Memory B cell (primary cell): ENCODE data around the gene GPHN.
A peak's percentile ranks its signal among the peaks of the same experiment; 100 is the strongest.
"Not testable (repeated sequence)": the region's sequence is repeated elsewhere in the genome, so short reads cannot be mapped to it uniquely, and the experiment has no call there.

Experiments used
- ATAC-seq: fragments of 150-1000 bp; cut with Tn5 transposase; 2 replicates; pipeline ENCODE4 v1.10.0; 2021; ENCODE audit warnings: low read depth, mild to moderate bottlenecking, moderate library complexity
- DNase-seq, 2 donors: peaks; one replicate each; pipeline ENCODE4 v3.0.0; 2022; ENCODE audit warnings: low spot score in 2 of 2
- H3K27ac Mint-ChIP-seq: one replicate; pipeline ENCODE4 v1.8.0; 2022; ENCODE audit warnings: mild to moderate bottlenecking, moderate library complexity, mixed read lengths
- H3K27me3 Mint-ChIP-seq: one replicate; pipeline ENCODE4 v1.8.0; 2022; ENCODE audit warnings: mixed read lengths
- H3K36me3 Mint-ChIP-seq: one replicate; pipeline ENCODE4 v1.8.0; 2022; ENCODE audit warnings: mild to moderate bottlenecking, mixed read lengths
- H3K4me1 Mint-ChIP-seq: one replicate; pipeline ENCODE4 v1.8.0; 2022; ENCODE audit warnings: mixed read lengths
- H3K4me3 Mint-ChIP-seq: one replicate; pipeline ENCODE4 v1.8.0; 2022; ENCODE audit warnings: mild to moderate bottlenecking, moderate library complexity, mixed read lengths
- H3K9me3 Mint-ChIP-seq: one replicate; pipeline ENCODE4 v1.8.0; 2022; ENCODE audit warnings: mixed read lengths

GPHN gene

DNA sequence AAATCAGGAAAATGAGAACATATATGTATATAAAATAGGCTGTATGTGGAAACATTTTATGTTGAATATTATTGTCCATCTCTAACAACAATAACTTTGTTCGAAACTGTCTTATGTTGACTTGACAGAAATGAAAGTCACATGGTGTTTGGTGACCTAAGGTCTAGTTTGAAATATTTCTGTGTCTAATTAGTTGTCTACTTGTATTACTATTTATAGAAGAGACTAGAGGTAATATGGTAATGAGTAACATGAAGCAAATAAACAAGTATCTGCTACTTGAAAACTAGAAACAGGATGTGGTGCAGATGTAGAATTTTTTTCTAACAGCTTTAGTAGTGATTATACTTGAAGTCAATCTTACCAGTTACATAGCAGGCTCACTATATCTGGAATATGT lies 3.9 kb downstream of the GPHN start:
- no peak for ATAC-seq
- Mint-ChIP-seq H3K27me3 (no peaks in the 10 kb centered on the region), H3K36me3 (no peaks in the 10 kb centered on the region), H3K4me1 (peaks cover 15% of the 10 kb centered on the region), H3K9me3 (no peaks in the 10 kb centered on the region), H3K27ac (no peak overlapping the region), H3K4me3 (no peak overlapping the region)
- no peak for DNase-seq

DNA sequence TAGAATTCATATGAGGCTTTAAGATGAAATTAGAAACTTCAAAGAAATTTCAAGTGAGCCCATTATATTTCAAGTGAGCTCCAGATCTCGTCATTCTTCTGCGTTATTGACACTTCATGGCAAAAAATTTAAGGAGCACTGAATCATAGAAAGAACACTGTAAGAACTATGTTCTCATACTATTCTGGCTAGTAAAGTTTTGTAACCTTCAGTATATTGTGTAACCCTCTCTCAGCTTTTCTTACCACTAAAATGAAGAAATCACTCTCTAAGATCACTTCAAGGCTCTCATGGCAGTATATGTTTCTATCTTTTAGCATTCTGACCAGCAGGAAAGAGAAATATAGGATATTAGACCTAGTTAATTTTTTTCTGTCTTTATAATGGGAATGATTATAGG lies 6.3 kb downstream of the GPHN start:
- DNase-seq (no peak), ATAC-seq (no peak)
- H3K27me3 Mint-ChIP-seq = no peaks in the 10 kb centered on the region
- no peaks in the 10 kb centered on the region for H3K36me3 Mint-ChIP-seq
- H3K4me1 Mint-ChIP-seq = peaks cover 23% of the 10 kb centered on the region
- no peak overlapping the region for H3K4me3 Mint-ChIP-seq
- H3K27ac Mint-ChIP-seq = no peak overlapping the region
- no peaks in the 10 kb centered on the region for H3K9me3 Mint-ChIP-seq

DNA sequence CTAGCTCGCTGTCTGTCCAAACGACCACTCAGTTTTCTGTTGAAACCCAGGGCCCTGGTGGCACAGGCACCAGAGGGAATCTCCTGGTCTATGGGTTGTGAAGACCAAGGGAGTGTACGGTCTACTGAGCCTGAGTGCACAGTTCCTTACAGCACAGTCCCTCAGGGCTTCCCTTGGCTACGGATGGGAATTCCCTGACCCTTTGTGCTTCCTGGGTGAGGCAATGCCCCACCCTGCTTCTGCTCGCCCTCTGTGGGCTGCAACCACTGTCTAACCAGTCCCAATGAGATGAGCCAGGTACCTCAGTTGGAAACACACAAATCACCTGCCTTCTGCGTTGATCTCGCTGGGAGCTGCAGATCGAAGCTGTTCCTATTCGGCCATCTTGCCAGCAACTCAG lies 22.6 kb downstream of the GPHN start:
- ATAC-seq (no peak), DNase-seq (no peak)
- Mint-ChIP-seq H3K36me3 (no peaks in the 10 kb centered on the region), H3K4me1 (peaks cover 38% of the 10 kb centered on the region), H3K9me3 (no peaks in the 10 kb centered on the region), H3K27ac (no peak overlapping the region), H3K4me3 (no peak overlapping the region), H3K27me3 (no peaks in the 10 kb centered on the region)

DNA sequence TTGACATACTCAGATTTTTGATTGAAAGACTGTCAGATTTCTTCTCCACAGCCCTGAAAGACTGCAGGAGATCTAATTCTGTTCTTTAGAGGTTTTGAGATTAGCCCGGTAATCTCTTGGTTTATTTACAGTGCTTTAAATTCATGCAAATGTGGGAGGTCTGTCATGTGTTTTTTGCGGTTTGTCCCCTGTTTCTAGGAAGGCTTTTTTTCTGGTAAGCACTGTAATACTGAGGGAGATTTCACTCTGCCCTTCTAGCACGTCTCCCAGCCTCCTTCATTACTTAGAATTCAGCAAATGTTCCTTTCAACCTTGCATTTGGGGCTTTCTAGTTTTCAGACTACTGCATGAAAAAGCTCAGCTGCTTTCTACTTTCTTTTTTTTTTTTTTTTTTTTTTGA lies 31.1 kb downstream of the GPHN start:
- Mint-ChIP-seq H3K9me3 (no peaks in the 10 kb centered on the region), H3K36me3 (no peaks in the 10 kb centered on the region), H3K4me1 (peaks cover 14% of the 10 kb centered on the region), H3K27me3 (no peaks in the 10 kb centered on the region), H3K4me3 (no peak overlapping the region), H3K27ac (no peak overlapping the region)
- DNase-seq (no peak), ATAC-seq (peak; percentile 39)

DNA sequence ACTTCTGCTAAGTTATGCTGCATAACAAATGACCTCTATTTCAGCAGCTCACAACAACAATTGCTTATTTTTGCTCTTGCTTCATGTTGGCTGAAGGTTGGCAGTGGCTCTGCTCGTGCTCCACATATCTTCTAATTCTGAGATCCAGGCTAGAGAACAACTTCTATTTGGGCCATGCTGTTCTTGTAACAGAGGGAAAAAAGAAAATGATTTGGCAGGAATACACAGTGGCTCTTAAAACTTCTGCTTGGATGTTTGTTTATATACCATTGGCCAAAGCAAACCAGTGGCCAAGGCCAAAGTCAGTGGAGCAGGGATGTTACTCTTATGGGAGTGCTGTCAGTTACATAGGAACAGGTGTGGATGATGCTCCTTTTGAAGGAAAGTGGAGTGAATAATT lies 32.1 kb downstream of the GPHN start:
- ATAC-seq (no peak), DNase-seq (no peak)
- no peak overlapping the region for H3K27ac Mint-ChIP-seq
- no peaks in the 10 kb centered on the region for H3K9me3 Mint-ChIP-seq
- H3K4me3 Mint-ChIP-seq = no peak overlapping the region
- H3K36me3 Mint-ChIP-seq = no peaks in the 10 kb centered on the region
- H3K4me1 Mint-ChIP-seq = peaks cover 14% of the 10 kb centered on the region
- H3K27me3 Mint-ChIP-seq = no peaks in the 10 kb centered on the region

DNA sequence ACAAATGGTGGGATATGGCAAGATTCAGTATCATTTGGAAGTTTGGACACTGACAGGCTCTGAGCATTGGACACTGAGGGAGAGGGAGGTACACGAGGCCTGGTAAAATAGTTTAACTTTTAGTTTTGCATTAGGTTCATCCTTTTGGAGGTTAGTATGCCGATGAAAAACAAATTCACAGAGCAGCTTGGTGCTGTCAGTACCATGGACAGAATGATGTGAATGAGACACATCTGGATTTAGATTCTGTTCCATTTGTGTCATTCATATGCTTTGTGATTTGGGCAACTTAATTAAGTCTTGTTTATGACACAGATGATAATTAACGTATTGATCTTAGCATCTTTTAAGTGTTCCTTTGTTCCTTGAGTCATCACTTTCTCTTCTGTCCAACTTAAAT lies 33.7 kb downstream of the GPHN start:
- ATAC-seq (no peak), DNase-seq (no peak)
- no peaks in the 10 kb centered on the region for H3K36me3 Mint-ChIP-seq
- no peak overlapping the region for H3K4me3 Mint-ChIP-seq
- H3K27ac Mint-ChIP-seq = no peak overlapping the region
- no peaks in the 10 kb centered on the region for H3K9me3 Mint-ChIP-seq
- H3K27me3 Mint-ChIP-seq = no peaks in the 10 kb centered on the region
- peaks cover 14% of the 10 kb centered on the region for H3K4me1 Mint-ChIP-seq

DNA sequence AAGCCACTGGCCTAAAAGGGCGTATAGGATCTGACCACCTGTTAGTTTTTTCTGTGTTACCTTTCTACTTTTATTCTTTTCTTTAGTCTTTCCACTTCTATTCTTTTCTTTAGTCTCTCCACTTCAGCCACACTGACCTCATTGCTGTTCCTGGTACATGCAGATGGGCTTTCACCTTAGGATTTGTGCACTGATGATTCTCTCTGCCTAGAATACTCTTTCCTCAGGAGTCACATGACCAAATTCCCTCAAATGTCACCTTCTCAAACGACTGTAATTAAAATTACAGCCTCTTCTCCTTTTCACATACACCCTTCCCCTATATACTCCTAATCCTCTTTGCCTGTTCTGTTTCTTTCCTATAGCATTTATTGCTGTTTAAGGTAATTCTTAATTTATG lies 36.0 kb downstream of the GPHN start:
- DNase-seq = no peak
- no peak for ATAC-seq
- H3K36me3 Mint-ChIP-seq = no peaks in the 10 kb centered on the region
- H3K27me3 Mint-ChIP-seq = no peaks in the 10 kb centered on the region
- H3K4me1 Mint-ChIP-seq = peaks cover 5% of the 10 kb centered on the region
- no peak overlapping the region for H3K27ac Mint-ChIP-seq
- no peak overlapping the region for H3K4me3 Mint-ChIP-seq
- no peaks in the 10 kb centered on the region for H3K9me3 Mint-ChIP-seq

DNA sequence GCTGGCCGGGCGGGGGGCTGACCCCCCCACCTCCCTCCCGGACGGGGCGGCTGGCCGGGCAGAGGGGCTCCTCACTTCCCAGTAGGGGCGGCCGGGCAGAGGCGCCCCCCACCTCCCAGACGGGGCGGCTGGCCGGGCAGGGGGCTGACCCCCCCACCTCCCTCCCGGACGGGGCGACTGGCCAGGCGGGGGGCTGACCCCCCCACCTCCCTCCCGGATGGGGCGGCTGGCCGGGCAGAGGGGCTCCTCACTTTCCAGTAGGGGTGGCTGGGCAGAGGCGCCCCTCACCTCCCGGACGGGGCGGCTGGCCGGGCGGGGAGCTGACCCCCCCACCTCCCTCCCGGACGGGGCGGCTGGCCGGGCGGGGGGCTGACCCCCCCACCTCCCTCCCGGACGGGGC lies 37.2 kb downstream of the GPHN start:
- H3K27ac Mint-ChIP-seq = not testable (repeated sequence)

DNA sequence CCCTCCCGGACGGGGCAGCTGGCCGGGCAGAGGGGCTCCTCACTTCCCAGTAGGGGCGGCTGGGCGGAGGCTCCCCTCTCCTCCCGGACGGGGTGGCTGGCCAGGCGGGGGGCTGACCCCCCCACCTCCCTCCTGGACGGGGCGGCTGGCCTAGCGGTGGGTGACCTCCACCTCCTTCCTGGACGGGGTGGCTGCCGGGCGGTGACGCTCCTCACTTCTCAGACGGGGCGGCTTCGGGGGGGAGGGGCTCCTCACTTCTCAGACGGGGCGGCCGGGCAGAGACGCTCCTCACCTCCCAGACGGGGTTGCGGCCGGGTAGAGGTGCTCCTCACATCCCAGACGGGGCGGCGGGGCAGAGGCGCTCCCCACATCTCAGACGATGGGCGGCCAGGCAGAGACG lies 37.8 kb downstream of the GPHN start:
- H3K9me3 Mint-ChIP-seq, H3K36me3 Mint-ChIP-seq, ATAC-seq, DNase-seq, H3K4me1 Mint-ChIP-seq, H3K4me3 Mint-ChIP-seq, H3K27ac Mint-ChIP-seq, H3K27me3 Mint-ChIP-seq: not testable (repeated sequence)

More for the DNA sequence above, 37.2 kb downstream of the GPHN start:
- H3K4me1 Mint-ChIP-seq, ATAC-seq, H3K9me3 Mint-ChIP-seq, H3K4me3 Mint-ChIP-seq, DNase-seq, H3K36me3 Mint-ChIP-seq, H3K27me3 Mint-ChIP-seq: not testable (repeated sequence)

DNA sequence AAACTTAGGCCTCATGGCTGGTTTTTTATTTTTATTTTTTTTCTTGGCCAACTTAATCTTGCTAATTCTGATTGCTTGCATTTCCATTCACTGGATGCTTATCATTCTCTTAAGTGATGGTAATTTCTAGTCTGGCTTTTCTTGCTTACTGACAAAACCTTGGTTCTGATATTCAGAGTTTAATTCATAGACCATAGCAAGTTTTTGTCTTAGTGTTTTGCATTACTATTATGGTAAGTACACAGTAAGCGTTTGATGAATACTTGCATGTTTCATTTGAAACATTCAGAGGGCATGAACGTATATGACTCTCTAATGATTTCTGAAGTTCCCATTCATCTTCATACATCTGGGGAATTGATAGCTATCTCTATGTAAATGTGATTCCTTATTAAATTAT lies 55.8 kb downstream of the GPHN start:
- no peak overlapping the region for H3K4me3 Mint-ChIP-seq
- no peaks in the 10 kb centered on the region for H3K36me3 Mint-ChIP-seq
- ATAC-seq = no peak
- H3K4me1 Mint-ChIP-seq = peaks cover 7% of the 10 kb centered on the region
- no peak for DNase-seq
- H3K9me3 Mint-ChIP-seq = no peaks in the 10 kb centered on the region
- H3K27ac Mint-ChIP-seq = no peak overlapping the region
- H3K27me3 Mint-ChIP-seq = no peaks in the 10 kb centered on the region

DNA sequence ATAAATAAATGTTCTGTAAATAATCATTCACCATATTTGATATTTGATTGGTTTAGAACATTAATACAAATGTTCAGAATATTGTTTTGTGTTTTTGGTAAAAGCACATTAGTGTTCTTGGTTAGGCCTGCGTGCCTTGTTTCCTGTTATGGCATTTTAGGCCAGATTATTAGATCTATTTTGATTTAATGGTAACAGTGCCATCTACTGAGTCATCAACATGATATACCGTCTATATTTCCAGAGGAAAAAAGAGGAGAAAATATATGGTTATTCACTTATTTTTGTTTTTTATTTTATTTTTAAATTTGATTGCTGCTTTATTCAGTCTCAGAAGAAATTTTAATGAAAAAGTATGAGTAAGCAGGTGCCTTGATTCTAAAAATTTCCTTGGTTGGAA lies 60.3 kb downstream of the GPHN start:
- Mint-ChIP-seq H3K9me3 (peaks cover 5% of the 10 kb centered on the region), H3K36me3 (peaks cover 11% of the 10 kb centered on the region), H3K27ac (no peak overlapping the region), H3K4me3 (no peak overlapping the region), H3K4me1 (peaks cover 11% of the 10 kb centered on the region), H3K27me3 (no peaks in the 10 kb centered on the region)
- DNase-seq (no peak), ATAC-seq (no peak)

DNA sequence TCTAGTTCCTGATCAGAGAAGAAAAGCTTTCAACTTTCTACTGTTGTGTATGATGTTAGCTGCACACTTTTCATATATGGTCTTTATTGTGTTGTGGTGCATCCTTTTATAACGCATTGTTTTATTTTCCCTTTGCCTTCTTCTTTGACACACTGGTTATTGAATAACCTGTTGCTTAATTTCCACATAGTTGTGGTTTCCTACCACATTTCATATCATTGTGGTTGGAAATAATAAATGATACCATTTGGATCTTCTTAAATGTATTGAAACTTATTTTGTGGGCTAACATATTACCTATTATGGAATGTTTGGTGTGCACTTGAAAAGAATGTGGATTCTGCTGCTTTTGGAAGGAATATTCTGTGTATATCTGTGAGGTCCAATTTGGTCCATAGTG lies 64.9 kb downstream of the GPHN start:
- H3K4me3 Mint-ChIP-seq = no peak overlapping the region
- ATAC-seq = no peak
- no peak for DNase-seq

DNA sequence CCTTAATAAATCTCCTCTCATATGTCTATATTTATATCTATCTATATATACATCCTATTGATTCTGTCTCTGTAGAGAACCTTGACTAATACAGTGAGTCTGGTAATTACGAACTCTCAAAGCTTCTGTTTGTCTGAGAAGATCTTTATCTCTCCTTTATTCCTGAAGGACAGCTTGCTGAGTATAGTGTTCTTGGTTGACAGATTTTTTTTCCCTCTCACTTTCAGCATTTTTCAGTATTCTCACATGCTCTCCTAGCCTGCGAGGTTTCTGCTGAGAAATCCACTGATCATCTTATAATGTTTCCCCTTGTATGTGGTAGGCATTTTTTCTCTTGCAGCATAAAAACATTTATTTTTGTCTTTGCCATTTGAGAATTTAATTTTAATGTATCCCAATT lies 67.1 kb downstream of the GPHN start:
- no peak for ATAC-seq
- Mint-ChIP-seq H3K4me3 (no peak overlapping the region), H3K4me1 (peaks cover 4% of the 10 kb centered on the region), H3K36me3 (peaks cover 21% of the 10 kb centered on the region), H3K27me3 (no peaks in the 10 kb centered on the region), H3K9me3 (peaks cover 16% of the 10 kb centered on the region), H3K27ac (no peak overlapping the region)
- DNase-seq = no peak

More for the DNA sequence above, 64.9 kb downstream of the GPHN start:
- H3K9me3 Mint-ChIP-seq = peaks cover 11% of the 10 kb centered on the region
- no peak overlapping the region for H3K27ac Mint-ChIP-seq
- H3K27me3 Mint-ChIP-seq = no peaks in the 10 kb centered on the region
- peaks cover 16% of the 10 kb centered on the region for H3K36me3 Mint-ChIP-seq
- H3K4me1 Mint-ChIP-seq = peaks cover 4% of the 10 kb centered on the region

DNA sequence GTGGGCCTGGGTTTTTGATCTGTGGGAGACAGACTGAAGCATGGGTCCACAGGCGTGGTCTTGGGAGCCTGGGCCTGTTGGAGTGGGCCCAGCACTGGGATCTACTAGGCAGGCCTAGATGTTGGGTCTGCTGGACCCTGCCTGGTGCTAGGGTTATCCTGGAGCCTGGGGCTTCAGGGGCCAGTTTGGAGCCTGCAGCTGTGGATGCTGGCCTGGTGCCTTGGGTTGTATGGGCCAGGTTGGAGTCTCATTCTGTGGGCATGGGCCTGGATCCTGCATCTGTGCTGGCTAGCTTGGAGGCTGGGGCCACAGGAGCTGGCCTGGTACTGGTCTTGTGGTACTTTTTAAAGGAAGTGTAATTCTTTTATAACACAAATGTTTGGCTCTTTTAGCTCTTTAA lies 68.0 kb downstream of the GPHN start:
- Mint-ChIP-seq H3K36me3 (peaks cover 19% of the 10 kb centered on the region), H3K27me3 (no peaks in the 10 kb centered on the region), H3K4me3 (no peak overlapping the region), H3K27ac (no peak overlapping the region), H3K9me3 (peaks cover 18% of the 10 kb centered on the region), H3K4me1 (peaks cover 4% of the 10 kb centered on the region)
- no peak for ATAC-seq
- DNase-seq = no peak

DNA sequence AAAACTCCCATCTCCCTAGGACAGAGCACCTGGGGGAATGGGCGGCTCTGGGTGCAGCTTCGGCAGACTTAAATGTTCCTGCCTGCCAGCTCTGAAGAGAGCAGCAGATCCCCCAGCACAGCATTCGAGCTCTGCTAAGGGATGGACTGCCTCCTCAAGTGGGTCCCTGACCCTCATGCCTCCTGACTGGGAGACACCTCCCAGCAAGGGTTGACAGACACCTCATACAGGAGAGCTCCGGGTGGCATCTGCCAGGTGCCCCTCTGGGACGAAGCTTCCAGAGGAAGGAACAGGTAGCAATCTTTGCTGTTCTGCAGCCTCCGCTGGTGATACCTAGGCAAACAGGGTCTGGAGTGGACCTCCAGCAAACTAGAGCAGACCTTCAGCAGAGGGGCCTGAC lies 79.8 kb downstream of the GPHN start:
- DNase-seq, H3K4me1 Mint-ChIP-seq, H3K4me3 Mint-ChIP-seq, H3K27me3 Mint-ChIP-seq, H3K27ac Mint-ChIP-seq, ATAC-seq: not testable (repeated sequence)
- peaks cover 21% of the 10 kb centered on the region for H3K36me3 Mint-ChIP-seq
- H3K9me3 Mint-ChIP-seq = peaks cover 18% of the 10 kb centered on the region

DNA sequence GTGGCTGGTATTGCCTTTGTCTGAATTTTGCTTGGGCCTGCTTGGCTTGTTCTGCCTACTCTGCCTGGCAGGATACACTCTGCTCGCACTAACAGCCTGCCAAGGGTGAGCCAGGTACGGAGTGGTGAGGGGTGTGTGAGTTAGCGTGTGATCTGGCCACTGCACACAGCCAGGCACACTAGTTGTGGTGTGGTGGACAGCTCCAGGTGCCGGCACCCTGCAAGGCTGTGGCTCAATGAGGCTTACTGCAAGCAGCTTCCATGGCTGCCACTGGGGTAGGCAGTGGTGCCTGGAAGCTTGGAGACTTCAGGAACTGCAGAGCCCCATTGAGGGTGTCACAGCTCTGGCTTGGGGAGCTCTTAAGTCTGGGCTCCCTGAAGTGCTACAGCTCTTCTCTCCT lies 87.4 kb downstream of the GPHN start:
- Mint-ChIP-seq H3K27me3 (no peaks in the 10 kb centered on the region), H3K4me3 (no peak overlapping the region), H3K9me3 (peaks cover 10% of the 10 kb centered on the region), H3K27ac (no peak overlapping the region), H3K36me3 (peaks cover 8% of the 10 kb centered on the region), H3K4me1 (peaks cover 5% of the 10 kb centered on the region)
- ATAC-seq (no peak), DNase-seq (no peak)
